EL (cell line): ENCODE data around the gene ZDHHC19.
"Not testable (repeated sequence)": the region's sequence is repeated elsewhere in the genome, so short reads cannot be mapped to it uniquely, and the experiment has no call there.

Experiments
- DNase-seq: peaks from one replicate; pipeline ENCODE4 v3.0.0-alpha.2; 2016

Gene ZDHHC19

DNA sequence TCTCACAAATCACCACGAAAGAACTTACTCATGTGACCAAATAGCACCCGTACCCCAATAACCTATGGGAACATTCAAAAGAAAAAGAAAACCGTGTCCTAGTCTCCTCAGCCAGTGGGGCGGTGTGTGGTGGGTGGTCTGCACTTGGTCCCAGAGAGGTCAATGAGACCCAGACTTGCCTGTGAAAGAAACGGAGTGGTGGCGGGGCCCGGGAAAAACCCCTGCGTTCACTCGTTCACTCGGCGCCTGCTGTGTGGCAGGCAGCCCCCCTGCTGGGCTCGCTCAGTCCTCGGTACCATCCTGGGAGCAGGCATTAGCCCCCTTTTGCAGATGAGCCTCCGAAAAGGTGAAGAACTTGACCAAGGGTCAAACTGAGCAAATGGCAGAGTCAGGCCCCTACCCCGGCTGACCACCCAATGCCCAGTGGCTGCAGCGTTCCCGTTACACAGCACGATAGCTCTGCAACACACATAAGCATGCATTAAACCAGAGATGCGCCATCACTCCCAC is 36.0 kb downstream of the ZDHHC19 start:
- no peak for DNase-seq

DNA sequence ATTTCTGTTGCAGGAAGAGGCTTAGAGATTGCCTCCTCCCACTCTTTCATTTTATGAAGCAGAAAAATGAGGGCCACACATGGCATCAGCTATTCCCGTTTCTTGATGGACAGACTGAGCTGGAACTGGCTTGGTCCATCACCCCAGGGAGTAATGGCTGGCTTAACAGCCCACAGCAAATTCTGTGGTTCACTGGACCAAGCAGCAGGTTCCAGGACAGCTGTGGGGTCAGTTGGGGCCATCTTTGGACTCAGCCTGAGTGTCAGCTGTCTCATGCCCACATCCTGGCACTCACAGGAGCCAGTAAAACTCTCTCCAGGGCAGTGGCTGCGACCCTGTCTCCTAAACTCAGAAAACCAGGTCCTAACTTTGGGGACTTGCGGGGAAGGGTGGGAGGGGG is 36.5 kb downstream of the ZDHHC19 start:
- DNase-seq = no peak

GRCh38 chr3:196170296-196170695 is 40.9 kb downstream of the ZDHHC19 start:
- DNase-seq = not testable (repeated sequence)

GRCh38 chr3:196169836-196170240 is 41.4 kb downstream of the ZDHHC19 start:
- DNase-seq = no peak

DNA sequence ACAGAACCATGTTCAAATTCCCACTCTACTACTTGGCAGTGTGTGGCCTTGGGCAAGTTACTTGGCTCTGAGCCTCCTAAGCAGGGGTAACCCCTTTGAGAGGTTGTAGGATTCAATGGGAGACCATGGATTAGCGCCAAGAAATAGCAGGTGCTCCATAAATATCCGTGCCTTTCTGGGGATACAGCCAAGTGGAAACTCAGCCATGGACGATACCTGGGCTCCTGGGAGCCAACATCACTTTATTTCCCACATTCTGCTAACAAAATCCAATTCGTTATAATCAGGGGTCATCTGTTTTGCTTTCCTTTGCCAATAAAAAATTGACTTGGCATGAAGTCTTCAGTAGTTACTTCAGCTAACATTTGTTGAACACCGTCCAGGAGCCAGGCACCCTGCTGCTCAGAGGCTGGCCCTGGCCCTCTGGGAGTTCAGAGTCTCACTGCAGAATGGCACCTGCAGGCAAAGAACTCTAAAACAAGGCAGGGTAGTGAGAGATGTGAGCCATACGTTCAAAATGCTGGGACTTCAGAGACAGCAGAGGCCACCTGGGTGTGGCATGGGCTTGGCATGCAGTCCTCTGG is 42.3 kb downstream of the ZDHHC19 start:
- DNase-seq = no peak

DNA sequence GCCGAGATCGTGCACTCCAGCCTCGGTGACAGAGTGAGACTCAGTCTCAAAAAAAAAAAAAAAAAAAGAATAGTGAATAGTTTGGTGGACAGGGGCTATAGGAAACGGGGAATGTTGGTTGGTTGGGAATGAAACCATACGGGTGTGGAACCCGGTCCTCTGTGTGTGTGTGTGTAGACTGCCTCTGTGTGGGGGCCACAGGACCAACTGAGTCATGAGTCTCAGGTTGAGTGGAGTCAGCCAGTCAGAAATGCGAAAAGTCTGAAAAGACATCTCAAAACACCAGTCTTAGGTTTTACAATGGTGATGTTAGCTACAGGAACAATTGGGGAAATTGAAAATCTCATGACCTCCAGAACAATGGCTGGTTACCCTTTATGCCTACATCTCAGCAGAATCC is 44.5 kb downstream of the ZDHHC19 start:
- no peak for DNase-seq

DNA sequence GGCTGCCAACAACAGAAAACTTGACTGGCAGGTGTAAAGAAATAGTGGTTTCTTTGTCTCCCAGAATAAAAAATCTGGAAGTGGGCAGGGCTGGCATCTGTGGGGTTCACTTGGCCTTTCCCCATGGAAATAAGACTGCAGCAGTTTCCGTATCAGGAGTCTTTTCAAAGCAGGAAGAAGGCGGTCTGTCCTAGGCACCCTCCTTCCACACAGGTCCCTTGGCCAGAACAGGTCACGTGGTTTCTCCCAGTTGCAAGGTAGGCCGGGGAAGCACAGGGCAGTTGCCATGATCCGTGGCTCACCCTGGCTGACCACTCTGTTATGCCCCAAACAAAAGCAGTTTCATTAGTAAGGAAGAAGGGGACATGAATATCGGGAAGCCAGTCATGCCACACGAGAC is 45.4 kb downstream of the ZDHHC19 start:
- DNase-seq = no peak

- not testable (repeated sequence) for DNase-seq
Observed at GRCh38 chr3:196165006-196165575, 46.1 kb downstream of the ZDHHC19 start.

DNA sequence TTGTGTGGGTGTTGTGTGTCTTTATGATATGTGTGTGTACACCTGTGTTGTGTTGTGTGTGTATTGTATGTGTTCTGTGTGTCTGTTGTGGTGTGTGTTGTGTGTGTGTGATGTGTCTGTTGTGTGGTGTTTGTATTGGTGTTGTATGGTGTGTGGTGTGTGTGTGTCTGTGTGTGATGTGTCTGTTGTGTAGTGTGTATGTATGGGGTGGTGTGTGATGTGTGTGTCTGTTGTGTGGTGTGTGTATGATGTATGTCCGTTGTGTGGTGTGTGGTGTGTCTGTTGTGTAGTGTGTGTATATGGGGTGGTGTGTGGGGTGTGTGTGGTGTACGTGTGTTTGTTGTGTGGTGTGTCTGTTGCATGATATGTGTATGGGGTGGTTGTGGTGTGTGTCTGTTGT is 46.6 kb downstream of the ZDHHC19 start:
- DNase-seq = no peak

- no peak for DNase-seq
Observed at GRCh38 chr3:196163666-196164493, 47.3 kb downstream of the ZDHHC19 start.

DNA sequence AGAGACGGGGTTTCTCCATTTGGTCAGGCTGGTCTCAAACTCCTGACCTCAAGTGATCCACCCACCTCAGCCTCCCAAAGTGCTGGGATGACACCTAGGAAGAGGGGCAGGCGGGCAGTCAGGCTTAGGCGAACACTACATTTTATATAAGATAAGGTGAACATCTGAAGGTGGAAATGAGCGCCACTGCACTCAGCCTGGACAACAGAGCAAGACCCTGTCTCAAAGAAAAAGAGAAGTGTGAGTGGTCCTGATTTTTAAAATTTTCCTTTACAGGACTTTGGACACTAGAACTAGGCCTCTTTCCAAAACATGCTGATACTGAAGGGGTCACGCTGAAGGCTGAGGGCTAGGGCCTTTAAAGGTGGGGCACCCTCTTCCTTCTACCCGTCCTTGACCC is 48.0 kb downstream of the ZDHHC19 start:
- DNase-seq = no peak

GRCh38 chr3:196162679-196163078 is 48.5 kb downstream of the ZDHHC19 start:
- DNase-seq = no peak

- DNase-seq = peak; percentile 73
Observed at GRCh38 chr3:196159952-196160804, 51.0 kb downstream of the ZDHHC19 start.

GRCh38 chr3:196159526-196159925 is 51.7 kb downstream of the ZDHHC19 start:
- DNase-seq = no peak

DNA sequence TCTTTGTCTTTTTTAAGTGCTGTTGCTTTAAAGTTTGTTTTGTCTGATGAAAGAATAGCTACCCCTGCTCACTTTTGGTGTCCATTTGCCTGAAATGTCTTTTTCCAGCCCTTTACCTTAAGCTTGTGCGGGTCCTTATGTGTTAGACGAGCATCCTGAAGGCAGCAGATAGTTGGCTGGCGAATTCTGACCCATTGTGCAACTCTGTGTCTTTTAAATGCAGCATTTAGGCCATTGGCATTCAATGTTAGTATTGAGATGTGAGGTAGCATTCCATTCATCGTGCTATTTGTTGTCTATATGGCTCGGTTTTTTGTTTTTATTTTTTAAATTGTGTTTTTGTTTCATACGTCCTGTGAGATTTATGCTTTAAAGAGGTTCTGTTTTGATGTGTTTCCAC is 55.0 kb downstream of the ZDHHC19 start:
- DNase-seq = no peak

- no peak for DNase-seq
Observed at GRCh38 chr3:196150481-196150880, 60.7 kb downstream of the ZDHHC19 start.

DNA sequence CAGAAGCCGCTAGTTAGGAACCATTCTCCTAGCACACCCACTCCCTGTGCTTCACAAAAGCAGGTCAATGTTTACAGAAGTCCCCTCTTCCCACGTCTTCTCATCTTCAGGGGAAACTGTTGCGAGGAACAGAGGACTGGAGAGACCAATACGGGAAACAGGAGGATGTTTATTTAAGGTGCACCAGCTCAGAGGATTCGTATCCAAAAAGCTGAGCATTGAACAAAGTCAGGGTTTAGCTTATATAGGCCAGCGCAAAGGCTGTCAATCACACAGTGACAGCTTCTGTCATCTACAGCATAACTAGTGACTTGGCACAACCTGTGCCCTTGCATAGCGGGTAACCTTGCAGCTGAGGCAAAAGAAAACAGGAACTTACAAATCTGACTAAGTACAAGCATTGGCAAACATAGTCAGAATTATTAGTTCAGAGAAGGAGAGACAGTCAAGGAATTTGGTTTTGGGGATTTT is 61.3 kb downstream of the ZDHHC19 start:
- no peak for DNase-seq

DNA sequence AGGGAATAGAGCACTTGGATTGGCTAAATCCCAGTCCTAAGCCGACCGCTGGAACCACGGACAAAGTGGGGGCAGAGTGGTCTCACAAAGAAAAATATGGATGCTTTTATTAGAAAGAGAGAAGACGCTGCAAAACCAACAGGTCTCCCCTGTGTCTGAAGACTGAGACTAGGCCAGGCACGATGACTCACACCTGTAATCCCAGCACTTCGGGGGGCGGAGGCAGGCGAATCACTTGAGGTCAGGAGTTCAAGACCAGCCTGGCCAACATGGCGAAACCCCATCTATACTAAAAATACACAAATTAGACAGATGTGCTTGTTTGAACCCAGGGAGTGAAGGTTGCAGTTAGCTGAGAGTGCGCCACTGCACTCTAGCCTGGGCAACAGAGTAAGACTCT is 61.8 kb downstream of the ZDHHC19 start:
- no peak for DNase-seq
